Activated naive CD4-positive, alpha-beta T cell treated with anti-CD3 and anti-CD28 coated beads, Interleukin-2, amount 50 U/mL, for 72 hours (primary cell): ENCODE data around the gene ZDHHC11. TPM values are rescaled to one million over a fixed set of nuclear protein-coding genes. Genes with fewer than 3 reads are reported as not detected.
"Not testable (repeated sequence)": the region's sequence is repeated elsewhere in the genome, so short reads cannot be mapped to it uniquely, and the experiment has no call there.

ENCODE experiments used
- ATAC-seq, 2 donors: fragments of 150-1000 bp; cut with Tn5 transposase; 2 replicates each; pipeline ENCODE4 v1.10.0; 2021; ENCODE audit warnings: mild to moderate bottlenecking in 2 of 2, moderate library complexity in 2 of 2
- DNase-seq, 2 donors: peaks; one replicate each; pipeline ENCODE4 v3.0.0; 2021 to 2022; ENCODE audit warnings: low spot score in 2 of 2
- H3K27ac Mint-ChIP-seq, 2 donors: one replicate each; pipeline ENCODE4 v1.8.0; 2022; ENCODE audit warnings: mild to moderate bottlenecking in 2 of 2, mixed read lengths in 2 of 2
- H3K36me3 Mint-ChIP-seq, 2 donors: one replicate each; pipeline ENCODE4 v1.8.0; 2022; ENCODE audit warnings: mixed read lengths in 2 of 2
- H3K9me3 Mint-ChIP-seq, 2 donors: one replicate each; pipeline ENCODE4 v1.8.0; 2022; ENCODE audit warnings: mixed read lengths in 2 of 2
- total RNA-seq, 2 donors: library from RNA; stranded (reverse); gene quantifications; one replicate each; pipeline ENCODE4 v1.2.3, GENCODE V29; 2022

Gene ZDHHC11
- total RNA-seq, 2 donors from 2014 or later, result 3.4 to 19.3 TPM

DNA sequence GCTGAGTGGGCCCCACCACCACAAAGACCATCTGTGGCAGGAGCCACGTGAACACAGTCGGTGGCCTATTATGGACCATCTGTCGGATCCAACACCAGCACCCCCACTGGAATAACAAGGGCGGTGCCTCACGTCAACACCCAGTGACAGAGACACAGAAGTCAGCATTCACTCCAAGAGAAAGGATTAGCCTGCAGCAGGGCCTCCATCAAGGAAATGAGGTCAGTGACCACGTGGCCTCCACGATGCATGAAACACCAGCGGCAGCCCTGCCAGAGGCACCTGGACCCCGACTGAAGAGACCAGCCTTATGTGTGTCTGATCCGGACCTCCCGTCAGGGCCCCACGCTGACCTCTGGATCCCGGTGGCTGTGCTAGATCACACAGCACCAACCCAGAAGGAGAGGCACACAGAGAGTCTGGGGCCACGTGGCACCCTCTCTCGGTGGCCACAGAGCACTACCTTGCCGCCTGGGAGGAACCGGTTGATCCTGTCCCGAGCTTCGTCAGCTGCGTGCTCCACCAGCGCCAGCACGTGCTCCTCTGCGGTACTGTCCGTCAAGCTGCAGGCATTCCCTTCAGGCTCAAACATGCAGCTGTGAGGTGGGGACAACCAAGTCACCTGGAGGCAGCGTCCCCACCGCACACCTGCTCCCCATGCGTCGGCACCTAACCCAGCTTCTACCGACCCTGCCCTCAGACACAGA lies 32.8 kb upstream of the ZDHHC11 start:
- peaks cover 11% of the 10 kb centered on the region in 2 donors for H3K9me3 Mint-ChIP-seq
- ATAC-seq, result no peak
- DNase-seq, result no peak
- peaks cover 48 to 52% of the 10 kb centered on the region in 2 donors for H3K36me3 Mint-ChIP-seq
- peak overlapping the region in 1 of 2 donors; percentile 66 for H3K27ac Mint-ChIP-seq

DNA sequence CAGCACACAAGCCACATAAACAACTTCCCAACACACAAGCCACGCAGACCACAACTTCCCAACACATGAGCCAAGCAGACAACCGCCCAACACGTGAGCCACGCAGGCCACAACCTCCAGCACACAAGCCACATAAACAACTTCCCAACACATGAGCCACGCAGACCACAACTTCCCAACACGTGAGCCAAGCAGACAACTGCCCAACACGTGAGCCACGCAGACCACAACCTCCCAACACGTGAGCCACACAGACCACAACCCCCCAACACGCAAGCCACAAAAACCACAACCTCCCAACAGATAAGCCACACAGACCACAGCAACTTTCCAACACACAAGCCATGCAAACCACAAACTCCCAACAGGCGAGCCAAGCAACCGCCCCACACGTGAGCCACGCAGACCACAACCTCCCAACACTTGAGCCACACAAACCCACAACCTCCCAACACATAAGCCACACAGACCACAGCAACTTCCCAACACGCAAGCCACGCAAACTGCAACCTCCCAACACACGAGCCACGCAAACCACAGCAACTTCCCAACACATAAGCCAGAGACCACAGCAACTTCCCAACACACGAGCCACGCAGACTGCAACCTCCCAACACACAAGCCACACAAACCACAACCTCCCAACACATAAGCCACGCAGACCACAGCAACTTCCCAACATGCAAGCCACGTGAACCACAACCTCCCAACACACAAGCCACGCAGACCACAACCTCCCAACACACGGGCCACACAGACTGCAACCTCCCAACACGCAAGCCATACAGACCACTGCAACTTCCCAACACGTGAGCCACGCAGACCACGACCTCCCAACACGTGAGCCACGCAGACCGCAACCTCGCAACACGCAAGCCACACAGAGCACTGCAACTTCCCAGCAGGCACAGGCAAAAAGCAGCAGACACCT lies 31.7 kb upstream of the ZDHHC11 start:
- ATAC-seq (peak in 1 of 2 donors; percentile 24), DNase-seq (no peak)
- peak overlapping the region; percentile 66 to 87 for H3K27ac Mint-ChIP-seq
- H3K36me3 Mint-ChIP-seq, result peaks cover 47 to 54% of the 10 kb centered on the region in 2 donors
- peaks cover 11% of the 10 kb centered on the region in 2 donors for H3K9me3 Mint-ChIP-seq

DNA sequence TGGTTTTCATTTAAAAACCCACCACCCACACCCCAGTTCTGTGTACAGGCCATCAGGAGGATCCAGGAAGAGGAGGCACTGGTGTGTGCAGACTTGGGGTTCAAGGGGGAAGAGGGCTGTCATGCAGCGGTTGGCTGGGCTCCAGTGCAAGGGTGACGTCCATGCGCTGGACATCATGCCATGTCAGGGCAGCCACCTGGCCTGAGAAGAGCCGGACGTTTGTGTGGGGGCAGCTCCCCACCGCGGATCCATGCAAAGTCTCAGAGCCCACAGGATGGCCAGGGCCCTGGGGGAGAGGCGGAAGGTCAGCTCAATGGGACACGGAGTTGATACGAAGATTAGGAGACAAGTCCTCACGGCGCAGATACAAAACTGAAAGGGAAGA lies 30.8 kb upstream of the ZDHHC11 start:
- H3K9me3 Mint-ChIP-seq, result peaks cover 11% of the 10 kb centered on the region in 2 donors
- H3K27ac Mint-ChIP-seq, result no peak overlapping the region
- H3K36me3 Mint-ChIP-seq, result peaks cover 37 to 56% of the 10 kb centered on the region in 2 donors
- DNase-seq (no peak), ATAC-seq (no peak)

DNA sequence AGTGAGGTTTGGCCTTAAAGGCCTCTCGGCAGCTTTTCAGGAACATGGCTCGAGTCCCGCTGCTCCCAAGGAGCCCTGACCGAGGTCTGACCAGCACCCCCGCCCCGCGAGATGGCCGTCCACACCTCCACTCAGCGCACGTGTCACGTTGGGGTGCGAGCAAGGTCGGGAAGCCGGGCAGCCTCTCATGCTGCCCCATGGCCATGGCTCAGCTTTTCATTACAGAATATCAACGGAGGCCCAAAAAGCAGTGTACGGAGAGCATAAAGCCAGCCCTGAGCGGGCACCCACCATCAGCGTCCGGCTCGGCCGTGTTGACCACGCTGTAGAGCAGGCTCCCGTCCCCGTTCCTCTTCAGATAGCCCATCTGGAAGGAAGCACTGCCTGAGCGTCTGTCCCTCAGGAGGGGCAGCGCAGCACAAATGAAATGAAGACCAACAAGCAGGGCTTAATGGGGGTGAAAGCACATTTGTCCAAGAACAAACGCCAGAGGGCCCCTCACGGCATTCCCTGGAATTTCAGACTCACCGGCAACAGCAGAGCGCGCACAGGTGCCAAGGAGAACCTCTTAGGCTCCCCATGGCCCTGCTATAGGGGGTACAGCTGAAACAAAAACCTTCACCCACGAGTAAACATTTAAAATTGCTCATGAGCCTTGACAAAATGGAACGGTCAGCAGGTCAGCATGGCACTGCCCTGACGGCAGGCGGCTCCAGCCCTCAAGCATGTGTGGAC lies 30.2 kb upstream of the ZDHHC11 start:
- H3K36me3 Mint-ChIP-seq, result peaks cover 35 to 57% of the 10 kb centered on the region in 2 donors
- ATAC-seq (no peak), DNase-seq (no peak)
- peaks cover 11% of the 10 kb centered on the region in 2 donors for H3K9me3 Mint-ChIP-seq
- no peak overlapping the region for H3K27ac Mint-ChIP-seq

DNA sequence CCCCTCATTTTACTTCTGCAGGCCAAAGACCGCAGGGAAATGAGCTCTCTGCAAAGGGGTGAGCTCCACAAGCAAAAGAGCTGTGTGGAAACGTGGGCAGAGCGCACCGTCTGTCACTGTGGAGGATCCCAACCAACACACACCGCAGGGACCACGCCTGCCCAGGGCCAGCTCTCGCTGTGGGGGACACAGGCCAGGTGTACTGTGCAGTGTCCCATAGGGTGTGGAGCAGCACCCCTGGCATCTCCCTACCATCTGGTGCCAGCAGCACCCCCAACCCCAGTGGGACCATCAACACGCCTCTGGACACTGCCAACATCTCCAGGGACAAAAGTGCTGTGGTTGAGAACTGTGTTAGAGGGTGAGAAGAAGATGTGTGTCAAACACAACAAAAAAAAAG lies 27.9 kb upstream of the ZDHHC11 start:
- Mint-ChIP-seq H3K36me3 (peaks cover 39 to 52% of the 10 kb centered on the region in 2 donors), H3K9me3 (peaks cover 11% of the 10 kb centered on the region in 2 donors)
- ATAC-seq, result peak in 1 of 2 donors; percentile 37
- not testable (repeated sequence) for H3K27ac Mint-ChIP-seq, DNase-seq

DNA sequence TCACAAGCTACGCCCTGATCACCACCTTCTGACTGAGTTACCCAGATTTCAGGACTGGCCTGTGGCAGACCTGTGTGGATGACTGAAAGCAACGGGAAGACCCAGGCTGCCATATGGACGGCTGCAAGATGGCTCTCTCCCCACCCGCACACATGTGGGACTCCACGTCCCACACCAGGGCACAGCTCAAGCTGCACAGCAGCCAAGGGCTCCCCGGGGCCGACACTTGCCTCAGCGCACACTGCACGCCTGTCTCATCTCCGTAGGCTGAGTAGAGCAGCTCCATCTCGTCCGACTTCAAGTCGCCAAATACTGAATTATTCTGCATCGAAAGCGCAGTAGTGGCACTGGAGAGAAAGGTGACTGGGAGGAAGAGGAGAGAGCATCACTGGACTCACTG lies 27.3 kb upstream of the ZDHHC11 start:
- H3K36me3 Mint-ChIP-seq, result peaks cover 34 to 46% of the 10 kb centered on the region in 2 donors
- no peak for DNase-seq
- peak in 1 of 2 donors; percentile 11 for ATAC-seq
- H3K27ac Mint-ChIP-seq, result no peak overlapping the region
- H3K9me3 Mint-ChIP-seq, result peaks cover 8 to 11% of the 10 kb centered on the region in 2 donors

DNA sequence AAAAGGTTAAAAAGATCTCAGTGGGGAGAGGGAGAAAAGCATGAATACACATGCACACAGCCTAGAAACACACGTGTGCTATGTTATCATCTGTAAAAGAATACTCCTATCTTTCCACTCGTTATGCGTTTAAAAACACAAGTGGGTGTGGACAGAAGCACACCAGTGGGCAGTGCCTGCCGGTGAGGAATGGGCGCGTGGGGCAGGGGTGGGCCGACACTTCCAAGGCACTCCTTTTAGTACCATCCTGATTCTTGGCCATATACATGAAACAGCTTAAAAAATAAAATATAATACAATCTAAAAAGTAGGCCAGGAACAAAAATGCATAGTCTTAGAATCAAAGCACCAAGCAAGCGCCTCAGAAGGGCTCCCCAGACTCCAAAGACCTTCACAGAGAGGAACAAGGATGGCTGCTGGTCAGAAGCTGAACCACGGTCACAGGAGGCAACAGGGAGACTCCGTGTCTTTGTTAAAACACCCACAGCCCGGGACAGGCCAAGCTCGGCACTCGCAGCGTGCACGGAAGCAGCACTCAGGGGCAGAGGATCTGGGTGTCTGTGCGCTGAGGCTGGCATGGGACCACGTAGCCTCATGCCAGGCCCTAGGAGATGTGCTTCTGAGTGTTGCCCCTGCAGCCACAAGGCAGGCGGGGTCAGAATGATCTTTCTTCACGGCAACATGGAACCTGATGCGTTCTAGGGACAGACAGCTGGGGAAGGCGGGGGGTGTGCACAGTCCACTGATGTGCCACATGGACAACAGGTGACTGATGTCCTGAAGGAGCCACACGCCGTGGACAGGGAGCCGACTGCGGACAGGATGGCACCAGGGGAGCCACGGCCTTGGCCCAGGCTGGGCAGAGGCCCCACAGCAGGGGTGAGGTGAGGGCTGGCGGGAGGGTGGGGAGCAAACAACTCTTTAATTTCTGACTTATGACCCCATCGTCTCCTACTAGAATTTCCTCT lies 25.9 kb upstream of the ZDHHC11 start:
- Mint-ChIP-seq H3K36me3 (peaks cover 19 to 32% of the 10 kb centered on the region in 2 donors), H3K27ac (no peak overlapping the region), H3K9me3 (no peaks in the 10 kb centered on the region)
- DNase-seq, result no peak
- no peak for ATAC-seq

DNA sequence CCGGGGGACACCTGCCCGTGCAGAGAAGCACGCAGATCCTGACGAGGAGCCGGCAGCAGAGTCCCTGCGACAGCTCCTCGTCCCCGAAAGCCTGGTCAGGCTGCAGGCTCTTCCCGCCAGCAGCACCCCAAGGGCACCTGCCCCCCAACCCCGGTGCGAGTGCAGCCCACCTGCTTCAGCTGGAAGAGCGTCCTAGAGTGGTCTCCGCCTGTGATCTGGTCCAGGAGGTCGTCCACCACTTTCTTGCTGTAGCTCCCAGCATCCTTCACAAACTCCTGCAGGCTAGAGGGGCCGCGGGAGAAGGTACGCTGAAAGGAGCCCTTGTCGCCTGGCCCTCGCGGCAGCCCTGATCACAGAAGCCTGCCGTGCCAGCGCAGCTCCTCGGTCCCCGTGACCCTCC lies 25.1 kb upstream of the ZDHHC11 start:
- H3K36me3 Mint-ChIP-seq, result peaks cover 12 to 24% of the 10 kb centered on the region in 2 donors

DNA sequence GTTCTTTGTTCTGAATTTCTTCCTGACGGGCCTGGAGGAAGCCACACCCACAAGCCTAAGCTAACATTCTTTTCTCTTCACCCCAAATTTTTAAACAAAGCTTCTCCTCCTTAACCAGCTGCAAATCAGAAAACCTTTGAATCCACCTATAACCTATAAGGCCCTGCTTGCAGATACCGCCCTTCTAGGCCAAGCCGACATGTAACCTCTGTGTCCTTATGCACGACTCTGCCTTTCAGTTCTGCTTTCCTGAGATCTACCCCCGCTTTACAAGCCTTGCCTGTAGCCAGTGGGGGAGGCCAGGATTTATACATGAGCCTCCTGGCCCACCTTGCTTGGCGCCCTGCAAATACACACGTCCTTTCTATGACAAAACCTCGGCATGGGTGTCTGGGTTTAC lies 22.5 kb upstream of the ZDHHC11 start:
- H3K27ac Mint-ChIP-seq, result no peak overlapping the region
- H3K36me3 Mint-ChIP-seq, result peaks cover 27 to 35% of the 10 kb centered on the region in 2 donors
- DNase-seq (no peak), ATAC-seq (no peak)
- no peaks in the 10 kb centered on the region for H3K9me3 Mint-ChIP-seq

More for the DNA sequence above, 25.1 kb upstream of the ZDHHC11 start:
- DNase-seq, result no peak
- no peak for ATAC-seq
- H3K27ac Mint-ChIP-seq, result no peak overlapping the region
- no peaks in the 10 kb centered on the region for H3K9me3 Mint-ChIP-seq

DNA sequence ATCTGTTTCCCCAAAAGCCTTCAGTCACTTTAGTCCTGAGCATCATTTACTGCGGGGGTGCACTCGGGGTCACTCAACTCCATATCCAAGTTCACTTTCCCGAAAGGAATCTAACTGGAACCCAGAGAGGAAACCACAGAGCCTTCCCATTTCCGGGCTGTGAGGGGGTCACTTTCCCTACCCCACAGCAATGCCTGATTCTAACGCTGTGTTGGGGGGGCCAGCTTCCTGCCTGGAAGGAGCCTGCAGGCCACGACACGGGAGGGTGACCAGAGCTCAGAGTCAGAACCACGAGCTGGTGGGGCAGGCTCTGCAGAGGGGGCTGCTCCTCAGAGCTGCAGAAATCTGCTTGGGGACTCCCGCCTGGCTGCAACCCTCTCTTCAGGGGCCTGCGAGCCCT lies 21.5 kb upstream of the ZDHHC11 start:
- ATAC-seq (no peak), DNase-seq (no peak)
- H3K36me3 Mint-ChIP-seq, result peaks cover 25 to 27% of the 10 kb centered on the region in 2 donors
- no peak overlapping the region for H3K27ac Mint-ChIP-seq
- H3K9me3 Mint-ChIP-seq, result no peaks in the 10 kb centered on the region

DNA sequence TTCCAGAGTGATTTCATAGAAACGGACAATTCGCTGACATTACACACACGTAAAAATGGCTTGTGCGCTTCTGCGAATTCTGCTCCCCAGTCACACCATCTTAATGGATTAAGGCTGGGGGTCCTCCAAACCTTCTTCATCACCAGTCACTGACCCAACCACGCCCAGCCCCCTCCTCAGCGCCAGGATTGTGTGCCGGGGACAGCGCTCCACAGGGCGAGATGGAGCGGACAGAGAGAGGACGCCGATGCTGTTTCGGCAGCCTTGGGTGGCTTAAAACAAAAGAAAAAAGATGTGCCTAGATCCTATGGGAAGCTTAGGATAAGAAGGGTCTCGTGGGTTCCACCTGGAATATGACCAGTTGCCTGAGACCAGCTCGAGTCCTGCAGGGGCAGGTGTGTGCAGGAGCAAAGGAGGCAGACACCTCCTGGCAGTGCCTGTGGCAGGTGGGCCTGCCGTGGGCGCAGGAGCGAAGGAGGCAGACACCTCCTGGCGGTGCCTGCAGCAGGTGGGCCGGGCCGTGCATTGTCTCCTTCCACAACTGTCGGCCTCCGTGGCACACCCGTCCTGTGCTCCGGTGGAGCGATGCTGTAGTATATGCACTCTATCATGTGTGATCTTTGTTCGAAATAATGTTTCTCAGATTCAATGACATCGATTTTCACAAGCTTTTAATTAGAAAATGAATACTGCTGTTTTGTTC lies 21.0 kb upstream of the ZDHHC11 start:
- DNase-seq, result no peak
- peaks cover 25 to 27% of the 10 kb centered on the region in 2 donors for H3K36me3 Mint-ChIP-seq
- no peak overlapping the region for H3K27ac Mint-ChIP-seq
- ATAC-seq, result no peak
- H3K9me3 Mint-ChIP-seq, result no peaks in the 10 kb centered on the region

DNA sequence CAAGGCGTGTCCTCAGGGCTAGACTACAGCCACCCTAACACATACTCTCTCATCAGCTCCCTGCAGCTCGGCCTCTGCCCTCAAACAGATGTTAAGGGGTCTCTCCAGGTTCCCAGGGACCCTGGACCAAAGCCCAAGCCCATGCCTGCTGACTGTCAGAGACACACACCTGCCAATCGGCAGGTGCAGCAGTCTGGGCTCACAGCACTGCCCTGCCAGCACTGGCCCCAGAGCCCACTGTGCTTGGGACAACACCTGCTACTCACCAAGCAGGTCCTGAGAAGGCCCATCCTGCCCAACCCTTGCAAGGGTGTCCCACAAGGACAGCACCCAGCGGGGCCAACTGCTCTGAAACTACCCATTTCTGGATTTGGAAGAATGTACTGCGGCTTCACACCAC lies 20.2 kb upstream of the ZDHHC11 start:
- no peaks in the 10 kb centered on the region for H3K9me3 Mint-ChIP-seq

DNA sequence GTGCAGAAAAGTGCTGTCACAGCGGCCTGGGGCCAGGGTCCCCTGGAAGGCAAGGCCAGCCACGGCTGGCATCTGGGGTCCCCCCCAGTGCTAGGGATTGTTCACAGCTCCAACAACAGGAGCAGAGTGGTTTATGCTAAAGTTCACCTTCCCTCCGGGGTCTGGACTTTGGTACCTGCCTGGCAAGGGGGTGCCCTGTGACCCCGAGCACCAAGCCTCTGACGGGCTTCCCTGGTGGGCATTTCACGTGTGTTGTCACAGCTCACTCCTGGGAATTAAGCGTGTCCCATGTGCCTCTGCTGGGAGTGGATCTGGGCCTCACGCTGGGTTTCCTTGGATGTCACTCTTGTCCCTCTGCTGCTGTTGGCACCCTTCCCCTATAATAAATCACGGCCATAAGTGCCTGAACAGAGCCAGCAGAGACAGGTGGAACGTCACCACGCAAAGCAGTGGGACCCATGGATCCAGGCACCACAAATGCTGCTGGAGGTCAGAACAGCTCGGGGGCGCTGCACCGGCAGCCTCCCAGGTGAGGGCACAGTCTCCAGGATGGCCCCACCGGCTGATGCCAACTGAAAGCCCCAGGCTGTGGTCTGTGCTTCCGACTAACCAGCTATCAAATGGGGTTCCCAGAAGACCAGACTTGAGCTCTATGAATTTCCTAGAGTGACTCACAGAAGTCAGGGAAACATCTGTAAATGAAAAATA lies 17.8 kb upstream of the ZDHHC11 start:
- H3K9me3 Mint-ChIP-seq, result no peaks in the 10 kb centered on the region
- DNase-seq (no peak), ATAC-seq (no peak)
- peaks cover 15 to 19% of the 10 kb centered on the region in 2 donors for H3K36me3 Mint-ChIP-seq
- H3K27ac Mint-ChIP-seq, result no peak overlapping the region

More for the DNA sequence above, 20.2 kb upstream of the ZDHHC11 start:
- peaks cover 21 to 27% of the 10 kb centered on the region in 2 donors for H3K36me3 Mint-ChIP-seq
- ATAC-seq (no peak), DNase-seq (no peak)
- H3K27ac Mint-ChIP-seq, result no peak overlapping the region

DNA sequence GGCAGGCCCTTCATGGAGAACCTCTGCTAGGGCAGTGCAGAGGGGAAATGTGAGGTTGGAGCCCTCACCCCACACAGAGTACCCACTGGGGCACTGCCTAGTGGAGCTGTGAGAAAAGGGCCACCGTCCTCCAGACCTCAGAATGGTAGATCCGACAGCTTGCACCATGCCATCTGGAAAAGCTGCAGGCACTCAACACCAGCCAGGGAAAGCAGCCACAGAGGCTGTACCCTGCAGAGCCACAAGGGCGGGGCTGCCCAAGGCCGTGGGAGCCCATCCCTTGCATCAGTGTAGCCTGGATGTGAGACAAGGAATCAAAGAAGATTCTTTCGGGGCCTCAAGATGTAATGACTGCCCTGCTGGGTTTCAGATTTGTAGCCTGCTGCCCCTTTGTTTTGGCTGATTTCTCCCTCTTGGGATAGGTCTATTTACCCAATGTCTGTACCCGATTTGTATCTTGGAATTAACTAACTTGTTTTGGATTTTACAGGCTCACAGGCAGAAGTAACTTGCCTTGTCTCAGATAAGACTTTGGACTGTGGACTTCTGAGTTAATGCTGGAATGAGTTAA lies 16.6 kb upstream of the ZDHHC11 start:
- DNase-seq (no peak), ATAC-seq (no peak)
- Mint-ChIP-seq H3K9me3 (no peaks in the 10 kb centered on the region), H3K36me3 (peaks cover 15 to 19% of the 10 kb centered on the region in 2 donors), H3K27ac (no peak overlapping the region)
